Stimulated activated naive CD8-positive, alpha-beta T cell treated with anti-CD3 and anti-CD28 coated beads, Interleukin-15, Interleukin-2, amounts not matched to agents 100 U/mL and 50 U/mL, for 24 hours (primary cell): Measurements from ENCODE around the gene RGS7.

Experiments used
- ATAC-seq: fragments of 150-1000 bp; cut with Tn5 transposase; one replicate; pipeline ENCODE4 v1.10.0; 2021
- DNase-seq: peaks from one replicate; pipeline ENCODE4 v3.0.0; 2021

The RGS7 gene

DNA sequence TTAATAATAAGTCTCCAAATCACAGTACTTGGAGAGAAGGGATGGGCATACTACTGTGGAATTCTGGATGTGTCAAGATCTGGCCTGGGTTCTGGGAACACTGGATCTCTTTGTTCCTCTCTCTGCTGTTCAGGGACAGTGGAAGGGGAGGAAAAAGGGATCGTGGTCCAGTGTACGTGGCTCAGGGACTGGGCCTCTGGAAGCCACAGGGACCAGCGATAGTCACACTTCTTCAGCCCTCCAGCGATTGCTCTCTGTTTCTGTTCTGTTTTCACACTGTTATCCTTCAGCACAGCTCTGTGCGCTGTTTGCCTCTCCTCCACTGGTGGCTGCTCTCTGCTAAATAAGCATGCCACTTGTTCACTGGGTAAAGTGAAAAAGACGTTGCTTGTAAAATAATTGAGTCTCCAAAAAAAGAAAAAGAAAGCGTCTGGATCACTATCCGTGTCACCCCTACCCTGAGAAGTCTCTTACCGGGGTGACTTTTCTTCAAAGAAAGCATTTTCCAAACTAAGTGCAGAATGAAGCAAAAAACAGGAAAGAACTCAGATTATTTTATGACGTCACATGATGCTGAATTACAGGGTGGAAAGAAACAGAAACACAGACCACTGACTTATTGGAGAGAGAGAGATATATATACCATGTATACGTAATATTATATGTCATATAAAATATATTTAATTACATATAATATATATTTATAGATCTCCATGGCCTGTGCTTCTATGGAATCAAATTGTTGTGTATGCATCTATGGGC lies 279.4 kb downstream of the RGS7 start:
- ATAC-seq = no peak

DNA sequence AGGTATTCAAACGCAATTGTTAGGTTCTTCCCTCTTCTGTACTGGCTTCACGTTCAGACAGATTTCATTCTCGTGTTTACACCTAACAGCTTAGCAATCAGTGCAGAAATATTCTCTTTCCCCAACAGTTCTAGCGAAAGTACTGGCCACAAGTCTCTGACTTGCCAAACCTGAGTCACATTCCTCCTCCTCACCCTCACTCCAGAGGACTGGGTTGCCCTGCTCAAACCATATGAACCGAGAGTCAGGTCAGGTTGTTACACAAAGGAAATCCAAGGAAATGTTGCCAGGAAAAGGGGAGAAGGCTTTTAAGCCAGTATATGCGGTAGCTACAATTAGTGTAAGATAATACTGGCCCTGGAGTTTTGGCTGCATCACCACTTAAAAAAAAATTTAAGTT lies 282.5 kb downstream of the RGS7 start:
- DNase-seq (no peak), ATAC-seq (no peak)

More for the DNA sequence above, 279.4 kb downstream of the RGS7 start:
- DNase-seq = no peak

DNA sequence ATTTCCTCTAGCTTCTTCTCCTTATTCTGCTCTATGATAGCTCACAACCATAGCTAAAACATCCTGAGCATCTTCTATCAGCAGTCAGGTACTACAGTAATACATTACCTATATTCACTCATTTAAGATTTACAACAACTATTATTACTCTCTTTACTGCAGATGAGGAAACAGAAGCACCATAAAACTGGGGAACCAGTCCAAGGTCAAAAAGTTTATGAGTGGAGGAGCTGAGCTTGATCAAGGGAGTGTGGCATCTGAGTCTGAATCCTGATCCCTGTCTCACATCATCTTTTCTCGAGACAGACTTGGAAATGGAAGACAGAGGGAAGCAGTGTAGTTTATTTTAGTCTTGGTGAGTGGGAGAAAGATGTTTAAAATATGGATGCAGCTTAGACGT lies 288.6 kb downstream of the RGS7 start:
- DNase-seq = no peak
- ATAC-seq = no peak

DNA sequence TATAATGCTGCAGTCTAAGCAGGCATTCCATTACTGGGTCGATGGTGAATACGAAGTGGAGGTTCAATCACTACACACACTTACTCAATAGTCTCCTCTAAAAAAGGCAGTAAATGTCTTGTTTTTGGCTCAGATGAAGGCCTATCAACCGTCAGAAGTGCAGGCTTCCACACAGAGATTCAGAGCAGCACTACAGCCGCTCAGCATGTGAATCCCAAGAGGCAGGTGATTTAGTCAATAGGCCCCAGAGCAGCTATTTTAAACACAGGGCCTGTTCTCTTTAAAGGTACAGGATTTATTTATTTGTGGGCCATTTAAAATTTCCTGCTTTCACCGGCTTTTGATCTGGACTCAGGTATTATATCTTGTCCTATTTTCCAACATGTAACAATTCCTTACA lies 293.7 kb downstream of the RGS7 start:
- ATAC-seq (no peak), DNase-seq (no peak)

DNA sequence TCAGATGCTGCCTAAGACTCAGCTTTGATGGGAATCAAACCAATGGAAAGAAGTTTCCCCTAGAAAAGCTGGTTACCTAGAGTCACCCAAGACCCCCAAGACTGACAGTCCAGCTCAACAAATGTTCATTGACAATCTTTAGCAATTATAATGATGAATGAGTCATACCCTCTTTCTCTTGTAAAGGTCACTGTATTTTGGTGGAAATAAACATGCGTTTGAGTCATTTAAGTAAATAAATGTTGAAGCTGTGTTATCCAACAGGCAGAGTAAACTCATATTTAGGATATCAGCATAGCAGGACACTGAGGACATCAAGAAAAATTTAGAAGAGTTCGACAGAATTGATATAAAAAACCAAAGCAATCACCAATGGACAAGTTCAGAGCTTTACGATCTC lies 295.9 kb downstream of the RGS7 start:
- DNase-seq = no peak
- no peak for ATAC-seq

DNA sequence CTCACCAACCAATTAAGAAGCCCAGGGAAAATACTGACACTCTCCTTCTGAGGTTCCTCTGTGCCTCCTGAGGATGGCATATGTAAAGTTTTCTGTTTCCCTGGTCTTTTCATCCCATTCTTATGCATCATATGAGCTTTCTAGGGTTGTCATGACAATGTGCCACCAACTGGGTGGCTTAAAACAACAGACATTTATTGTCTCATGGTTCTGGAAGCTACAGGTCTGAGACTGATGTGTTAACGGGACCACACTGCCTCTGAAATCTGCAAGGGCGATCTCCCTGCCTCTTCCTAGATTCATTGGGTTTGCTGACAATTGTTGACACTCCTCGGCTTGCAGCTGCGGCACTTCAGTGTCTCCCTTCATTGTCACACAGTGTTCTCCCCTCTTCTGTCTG lies 308.4 kb downstream of the RGS7 start:
- ATAC-seq (no peak), DNase-seq (no peak)

DNA sequence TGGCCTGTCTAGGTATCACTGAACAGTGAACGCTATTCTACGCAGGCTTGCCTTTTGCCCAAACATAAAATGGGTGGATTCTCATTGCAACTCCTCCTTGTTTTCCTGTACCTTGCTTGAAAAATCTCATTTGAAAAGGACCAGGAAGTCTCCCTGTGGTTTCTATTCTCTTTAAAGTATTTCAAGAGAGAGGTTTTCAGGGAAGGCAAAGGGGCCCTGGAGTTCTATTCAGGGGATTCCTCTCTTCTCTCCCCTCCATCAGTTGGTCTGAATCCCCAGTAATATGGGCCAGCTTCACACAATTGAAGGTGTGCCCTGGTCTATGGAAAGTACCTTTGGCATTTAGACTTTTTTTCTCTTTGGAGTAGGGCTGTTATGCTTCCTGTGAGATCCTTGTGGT lies 311.3 kb downstream of the RGS7 start:
- ATAC-seq = no peak
- DNase-seq = no peak

DNA sequence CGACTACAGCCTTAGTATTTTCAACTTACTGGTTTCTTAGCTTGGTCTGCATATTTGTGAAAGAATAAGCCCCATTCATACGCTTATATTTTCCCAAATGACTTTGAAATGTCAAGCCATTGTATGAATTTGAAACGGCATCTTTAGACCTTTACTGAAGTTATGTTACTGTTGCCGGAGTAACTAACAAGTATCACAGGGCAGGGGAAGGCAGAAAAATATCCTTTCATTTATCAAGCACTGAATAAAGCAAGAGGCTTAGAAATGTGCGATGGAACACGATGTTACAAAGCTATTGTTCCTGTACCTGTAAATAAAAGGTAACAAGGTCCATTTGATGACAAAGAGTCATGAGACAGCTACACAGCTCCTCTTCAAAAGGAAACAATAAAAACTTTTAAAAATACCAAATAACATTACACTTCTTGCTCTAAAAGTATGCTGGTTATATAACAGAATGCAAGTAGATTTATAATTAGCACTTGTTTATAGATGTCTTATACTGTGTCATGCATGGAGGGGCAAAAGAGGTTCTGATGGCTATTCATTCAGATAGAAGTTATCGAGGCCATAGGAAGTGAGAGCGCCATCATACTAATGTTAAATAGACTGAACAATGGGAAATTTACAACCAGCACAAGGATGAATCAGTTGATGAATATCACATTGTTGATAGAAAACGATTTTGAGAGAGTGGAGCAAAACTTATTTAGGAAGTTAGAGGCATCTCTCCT lies 322.6 kb downstream of the RGS7 start:
- ATAC-seq (no peak), DNase-seq (no peak)

DNA sequence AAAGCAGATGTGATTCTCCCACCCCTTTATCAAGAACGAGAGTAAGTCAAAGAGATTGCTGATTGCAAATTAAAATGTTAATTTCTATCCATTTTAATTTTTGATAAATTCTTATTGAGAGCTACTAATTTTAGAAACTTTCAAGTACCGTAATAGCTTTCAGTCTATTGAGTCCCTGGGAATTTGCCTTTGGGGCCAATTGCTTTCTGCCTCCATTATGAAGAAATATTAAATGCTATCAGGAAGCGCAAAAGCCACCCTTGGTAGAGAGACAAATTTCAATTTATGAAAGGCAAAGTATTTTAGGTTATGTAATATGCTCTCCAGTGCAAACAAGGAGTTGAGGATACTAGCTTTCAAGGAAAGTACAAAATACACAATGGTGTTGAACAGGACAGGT lies 332.2 kb downstream of the RGS7 start:
- ATAC-seq (no peak), DNase-seq (no peak)

DNA sequence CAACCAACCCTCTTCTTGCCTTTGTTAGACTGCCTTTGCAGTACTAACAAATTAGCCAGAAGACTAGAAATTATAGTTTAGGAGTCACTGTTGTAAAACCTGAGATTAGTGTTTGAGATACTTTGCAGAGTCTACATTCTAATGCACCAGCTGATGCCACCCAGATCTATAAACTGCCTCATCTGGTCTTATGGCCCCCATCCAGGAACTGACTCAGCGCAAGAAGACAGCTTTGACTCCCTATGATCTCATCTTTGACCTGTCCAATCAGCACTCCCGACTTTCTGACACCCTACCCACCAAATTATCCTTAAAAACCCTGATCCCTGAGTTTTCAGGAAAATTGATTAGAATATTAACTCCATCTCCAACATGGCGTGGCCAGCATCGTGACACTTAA lies 334.6 kb downstream of the RGS7 start:
- DNase-seq (no peak), ATAC-seq (no peak)

DNA sequence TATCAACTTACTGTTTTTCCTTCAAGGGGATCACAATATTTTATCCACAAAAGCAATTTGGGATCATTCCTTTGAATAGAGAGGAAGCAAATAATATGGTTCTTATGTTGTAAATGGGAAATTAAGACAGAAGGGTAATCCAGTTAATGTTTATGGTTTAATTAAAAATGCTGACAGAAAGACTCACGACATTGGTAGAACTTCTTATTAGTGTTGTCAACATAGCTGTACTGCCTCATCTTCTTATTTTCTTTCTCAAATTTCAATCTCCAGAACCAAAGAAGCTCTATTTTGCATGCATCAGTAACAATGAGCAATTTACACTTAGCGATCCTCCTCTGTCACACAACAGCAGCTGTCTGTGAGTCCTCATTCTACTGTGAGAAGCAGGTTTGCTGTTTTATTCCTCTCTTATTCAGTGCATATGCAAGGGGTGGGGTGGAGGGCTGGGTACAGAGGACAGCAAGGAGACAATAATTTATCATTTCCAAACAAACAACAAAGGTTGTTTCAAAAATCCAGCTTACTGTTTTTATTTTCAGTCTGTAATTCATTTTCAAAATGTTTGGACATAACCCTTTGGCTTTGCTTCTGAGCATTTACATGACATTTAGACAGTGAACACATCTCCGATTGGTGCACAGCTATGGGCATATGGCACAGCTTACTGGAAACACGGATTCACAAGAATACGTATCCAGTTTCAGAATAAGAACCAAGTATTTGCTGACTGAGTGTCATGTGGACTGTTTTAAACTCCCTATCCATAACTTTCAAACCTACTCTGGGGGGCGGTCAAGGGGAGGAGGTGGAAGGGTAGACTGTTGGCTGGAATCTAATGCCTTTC lies 335.9 kb downstream of the RGS7 start:
- ATAC-seq (no peak), DNase-seq (no peak)

DNA sequence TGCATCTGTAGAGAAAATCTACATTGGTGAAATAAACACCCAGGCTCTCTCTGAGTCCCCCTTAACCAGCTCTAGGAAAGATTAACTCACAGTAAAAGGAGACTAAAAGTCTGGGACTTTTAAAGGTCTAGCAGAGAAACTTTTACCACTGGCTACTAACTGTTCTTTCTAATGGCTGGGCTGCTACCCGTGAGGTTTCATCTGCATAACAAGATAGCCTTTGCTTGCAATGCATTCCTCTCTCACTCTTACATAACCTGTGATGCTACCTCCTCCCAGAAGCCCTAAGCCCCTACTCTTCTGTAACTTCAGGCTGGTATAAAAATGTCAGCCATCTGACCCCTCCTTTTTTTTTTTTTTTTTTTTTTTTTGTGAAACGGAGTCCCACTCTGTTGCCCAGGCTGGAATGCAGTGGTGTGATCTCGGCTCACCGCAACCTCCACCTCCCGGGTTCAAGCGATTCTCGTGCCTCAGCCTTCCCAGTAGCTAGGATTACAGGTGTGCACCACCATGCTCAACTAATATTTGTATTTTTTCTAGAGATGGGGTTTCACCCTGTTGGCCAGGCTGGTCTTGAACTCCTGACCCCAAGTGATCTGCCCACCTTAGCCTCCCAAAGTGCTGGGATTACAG lies 344.2 kb downstream of the RGS7 start:
- DNase-seq (no peak), ATAC-seq (no peak)

DNA sequence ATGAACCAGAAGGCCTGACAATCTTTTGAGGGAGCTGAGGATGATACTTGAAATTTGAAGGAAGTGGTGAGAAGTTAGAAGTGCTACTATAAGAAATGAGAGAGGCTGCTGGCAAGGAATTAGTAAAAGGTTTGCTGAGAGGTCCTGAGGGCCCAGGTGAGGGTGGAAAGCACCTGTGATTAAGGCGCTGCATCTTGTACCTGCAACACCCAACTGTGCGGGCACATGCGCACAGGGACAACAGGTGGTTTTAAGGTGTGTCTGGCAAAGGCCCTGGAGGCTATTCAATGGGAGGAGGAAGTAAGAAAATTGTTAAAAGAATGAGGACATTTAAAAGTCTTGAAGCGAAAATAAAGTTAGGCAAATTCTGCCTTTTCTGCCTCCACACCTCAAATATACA lies 349.3 kb downstream of the RGS7 start:
- ATAC-seq (no peak), DNase-seq (no peak)

DNA sequence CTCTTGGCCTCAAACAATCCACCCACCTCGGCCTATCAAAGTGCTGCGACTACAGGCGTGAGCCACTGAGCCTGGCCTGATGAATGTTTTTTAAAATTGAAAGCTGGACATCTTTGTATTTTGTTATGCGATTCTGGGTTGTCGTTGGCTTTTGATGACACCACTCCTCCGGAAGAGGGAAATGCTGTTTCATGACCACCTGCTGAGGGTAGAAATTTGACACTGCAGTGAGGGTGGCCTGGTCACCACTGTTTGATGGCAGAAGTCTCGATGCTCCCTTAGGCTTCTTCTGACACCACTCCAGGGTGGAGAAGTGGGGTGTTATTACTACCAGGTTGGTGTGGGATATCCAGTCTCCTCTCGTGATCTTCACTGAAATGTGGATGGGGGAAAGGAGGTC lies 357.2 kb downstream of the RGS7 start:
- ATAC-seq (no peak), DNase-seq (no peak)

DNA sequence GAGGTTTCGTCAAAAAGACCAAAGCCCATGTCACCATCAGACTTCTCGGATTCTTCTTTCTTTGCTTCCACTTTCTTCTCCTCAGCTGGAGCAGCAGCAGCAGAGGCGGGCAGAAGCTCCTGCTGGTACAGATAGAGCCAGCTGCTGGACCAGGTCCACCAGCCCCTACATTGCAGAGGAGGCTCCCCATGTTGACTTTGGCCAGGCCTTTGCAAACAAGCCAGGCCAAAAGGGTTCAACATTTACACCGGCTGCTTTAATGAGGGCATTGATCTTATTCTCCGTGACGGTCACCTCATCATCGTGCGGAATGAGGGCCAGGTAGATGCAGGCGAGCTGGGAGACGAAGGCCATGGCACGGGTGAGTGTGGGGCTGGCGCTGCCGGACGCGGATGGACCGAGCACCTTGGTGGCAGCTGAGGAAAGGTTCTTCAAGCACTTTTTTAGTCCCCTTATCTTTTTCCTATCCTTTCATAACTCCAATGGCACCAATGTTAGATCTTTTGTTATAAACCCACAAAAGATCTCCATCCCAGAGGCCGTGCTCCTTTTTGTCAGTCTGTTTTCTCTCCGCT lies 358.5 kb downstream of the RGS7 start:
- DNase-seq = no peak
- ATAC-seq = no peak

DNA sequence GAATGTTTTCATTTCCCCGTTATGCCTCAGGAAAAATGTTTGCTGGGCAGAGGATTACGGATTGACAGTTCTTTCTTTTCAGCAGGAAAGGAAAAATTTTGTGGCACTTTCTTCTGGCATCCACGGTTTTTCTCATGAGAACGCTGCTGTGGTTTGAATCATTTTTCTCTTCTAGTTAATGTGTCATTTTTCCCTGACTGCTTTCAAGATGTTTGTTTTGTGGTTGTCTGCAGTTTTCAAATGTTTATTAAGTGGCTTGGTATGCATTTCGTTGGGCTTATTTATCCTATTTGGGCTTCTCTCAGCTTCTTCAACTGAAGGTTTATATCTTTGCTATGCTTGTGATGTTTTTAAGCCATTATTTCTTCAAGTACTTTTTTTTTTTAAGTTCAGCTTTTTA lies 359.0 kb downstream of the RGS7 start:
- no peak for DNase-seq
- ATAC-seq = no peak

DNA sequence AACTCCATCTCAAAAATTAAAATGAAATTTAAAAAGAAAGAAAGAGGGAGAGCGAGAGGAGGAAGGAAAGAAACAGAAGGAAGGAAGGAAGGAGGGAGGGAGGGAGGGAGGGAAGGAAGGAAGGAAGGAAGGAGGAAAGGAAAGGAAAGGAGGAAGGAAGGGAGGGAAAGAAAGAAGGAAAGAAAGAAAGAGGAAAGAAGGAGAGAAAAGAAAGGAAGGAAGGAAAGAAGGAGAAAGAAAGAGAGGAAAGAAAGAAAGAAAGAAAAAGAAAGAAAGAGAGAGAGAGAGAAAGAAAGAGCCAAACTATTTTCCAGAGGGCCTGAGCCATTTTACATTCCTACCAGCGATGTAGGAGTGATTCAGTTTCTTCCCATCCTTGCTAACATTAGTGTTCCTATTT lies 364.0 kb downstream of the RGS7 start:
- no peak for DNase-seq
- ATAC-seq = no peak

DNA sequence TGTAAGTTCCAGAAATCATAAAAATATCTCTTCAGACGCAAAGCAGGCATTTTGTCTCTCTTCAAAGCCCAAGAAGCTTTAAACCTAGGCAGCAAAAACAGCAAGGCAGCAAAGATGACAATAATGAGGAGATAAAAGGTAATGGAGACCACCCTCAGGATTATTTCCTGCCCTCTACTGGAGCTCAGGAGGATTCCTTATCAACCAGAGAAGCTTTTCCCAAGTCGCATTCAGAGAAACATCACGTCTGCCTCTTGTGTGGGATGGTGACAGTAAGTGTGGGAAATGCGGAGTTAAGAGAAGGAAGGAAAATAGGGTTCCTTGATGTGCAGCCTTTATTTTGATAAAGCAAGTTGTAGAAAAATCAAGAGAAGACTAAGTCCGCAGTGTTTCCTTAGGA lies 365.8 kb downstream of the RGS7 start:
- no peak for DNase-seq
- no peak for ATAC-seq

DNA sequence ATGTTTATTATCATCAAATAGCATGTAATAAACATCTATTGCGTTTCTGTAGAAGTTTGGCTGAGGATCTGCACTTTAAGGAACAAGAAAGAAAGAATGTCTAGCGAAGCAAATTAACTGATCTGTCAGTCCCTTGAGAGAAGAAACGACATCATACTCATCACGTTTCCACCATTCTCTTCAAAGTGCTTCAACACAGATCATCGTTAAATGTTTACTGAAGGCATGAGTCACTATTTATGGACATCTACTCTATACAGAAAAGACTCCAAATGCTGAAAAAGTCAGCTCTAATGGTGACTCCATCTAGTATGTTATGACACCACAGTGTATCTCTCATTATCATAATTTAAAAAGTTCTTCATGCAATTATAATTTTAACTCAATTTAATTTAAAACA lies 369.1 kb downstream of the RGS7 start:
- no peak for DNase-seq
- no peak for ATAC-seq

DNA sequence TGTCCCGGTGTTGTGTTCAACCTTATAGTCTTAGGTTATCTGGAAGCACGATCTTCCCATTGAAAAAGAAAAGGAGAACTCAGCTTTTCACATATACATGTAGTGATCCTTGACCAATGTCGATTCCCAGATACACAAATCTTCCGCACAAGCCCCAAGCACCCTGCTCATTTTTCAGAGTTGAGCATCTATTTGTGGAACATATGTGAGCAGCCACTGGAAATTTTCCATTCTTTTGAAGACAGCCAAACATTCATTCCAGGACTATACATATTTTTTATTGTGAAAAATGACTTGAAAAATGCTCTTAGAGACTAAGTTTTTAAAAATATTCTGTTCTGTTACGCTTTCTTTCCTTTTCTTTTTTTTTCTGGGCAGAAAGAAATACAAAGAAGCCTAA lies 371.9 kb downstream of the RGS7 start:
- DNase-seq = no peak
- no peak for ATAC-seq

DNA sequence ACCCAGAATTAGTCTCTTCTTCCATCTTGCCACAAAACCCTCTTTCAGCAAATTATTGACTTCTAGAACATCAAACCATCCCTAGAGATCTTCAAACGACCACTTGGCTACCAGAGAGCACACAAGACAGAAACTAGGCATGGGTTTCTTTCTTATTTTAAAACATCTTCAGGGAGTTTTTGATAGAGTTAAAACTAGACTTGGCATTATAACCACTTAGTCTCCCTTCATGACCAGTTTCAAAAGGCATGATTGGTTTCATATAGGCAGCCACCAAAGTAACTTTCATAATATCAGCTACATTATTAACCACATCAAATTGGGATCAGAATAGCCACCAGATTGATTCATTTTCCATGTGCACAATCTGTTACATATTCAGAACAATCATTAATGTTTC lies 376.7 kb downstream of the RGS7 start:
- ATAC-seq = no peak
- no peak for DNase-seq

DNA sequence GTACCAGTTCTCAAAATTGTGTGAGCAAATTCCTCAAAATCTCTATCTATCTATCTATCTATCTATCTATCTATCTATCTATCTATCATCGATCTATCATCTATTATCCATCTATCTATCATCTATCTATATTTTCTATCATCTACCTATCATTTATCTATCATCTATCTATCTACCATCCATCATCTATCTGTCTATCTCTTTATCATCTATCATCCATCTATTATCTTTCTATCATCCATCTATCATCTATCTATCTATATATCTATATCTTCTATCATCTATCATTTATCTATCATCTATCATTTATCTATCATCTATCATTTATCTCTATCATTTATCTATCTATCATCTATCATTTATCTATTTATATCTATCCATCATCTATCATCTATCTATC lies 380.3 kb downstream of the RGS7 start:
- DNase-seq = no peak
- no peak for ATAC-seq
